T-helper 22 cell (primary cell): Measurements from ENCODE around the gene TRPM4.
"Not testable (repeated sequence)": the region's sequence is repeated elsewhere in the genome, so short reads cannot be mapped to it uniquely, and the experiment has no call there.

Source experiments
- DNase-seq: peaks from one replicate; pipeline ENCODE4 v3.0.0-alpha.2; 2020; ENCODE audit warnings: low read depth

TRPM4 gene

GRCh38 chr19:49127225-49127624, 30.4 kb upstream of the TRPM4 start:
- not testable (repeated sequence) for DNase-seq

- DNase-seq = peak; percentile 88
Observed at GRCh38 chr19:49127674-49128544, 29.7 kb upstream of the TRPM4 start.

GRCh38 chr19:49128545-49129237, 28.9 kb upstream of the TRPM4 start:
- DNase-seq = no peak

- DNase-seq = no peak
Observed at GRCh38 chr19:49129238-49129583, 28.4 kb upstream of the TRPM4 start.

- DNase-seq = no peak
Observed at GRCh38 chr19:49130325-49130724, 27.3 kb upstream of the TRPM4 start.

GRCh38 chr19:49132974-49133609, 24.5 kb upstream of the TRPM4 start:
- no peak for DNase-seq

GRCh38 chr19:49133621-49134454, 23.8 kb upstream of the TRPM4 start:
- DNase-seq = no peak

- DNase-seq = no peak
Observed at GRCh38 chr19:49135686-49136085, 21.9 kb upstream of the TRPM4 start.

GRCh38 chr19:49136771-49137171, 20.8 kb upstream of the TRPM4 start:
- DNase-seq = no peak

GRCh38 chr19:49140951-49141350, 16.6 kb upstream of the TRPM4 start:
- DNase-seq = no peak

- no peak for DNase-seq
Observed at GRCh38 chr19:49141352-49141751, 16.2 kb upstream of the TRPM4 start.

- DNase-seq = no peak
Observed at GRCh38 chr19:49142866-49143335, 14.7 kb upstream of the TRPM4 start.

GRCh38 chr19:49145573-49146407, 11.8 kb upstream of the TRPM4 start:
- DNase-seq = peak; percentile 41

GRCh38 chr19:49146408-49146770, 11.2 kb upstream of the TRPM4 start:
- not testable (repeated sequence) for DNase-seq

- no peak for DNase-seq
Observed at GRCh38 chr19:49148044-49148682, 9.4 kb upstream of the TRPM4 start.

- peak; percentile 65 for DNase-seq
Observed at GRCh38 chr19:49148784-49149651, 8.6 kb upstream of the TRPM4 start.

GRCh38 chr19:49149652-49150105, 7.9 kb upstream of the TRPM4 start:
- DNase-seq = no peak

GRCh38 chr19:49150106-49150943, 7.3 kb upstream of the TRPM4 start:
- peak; percentile 23 for DNase-seq

- DNase-seq = no peak
Observed at GRCh38 chr19:49150944-49151243, 6.7 kb upstream of the TRPM4 start.
